HepG2 (cell line): ENCODE data around the gene USP7. TPM values are rescaled to one million over a fixed set of nuclear protein-coding genes. Genes with fewer than 3 reads are reported as not detected.

Source experiments
- ATF4 ChIP-seq, 2 experiments: fragments of 450-650 bp in 1 of 2; sonication (generic) in 1 of 2; formaldehyde crosslinking; IDR thresholded peaks; 2 replicates each; pipeline versions ENCODE4 v1.5.0 to v1.8.0; 2020 to 2022; ENCODE audit warnings: mild to moderate bottlenecking in 1 of 2, missing genetic modification reagents in 1 of 2
- CCDC6 ChIP-seq: sonication (generic); formaldehyde crosslinking; IDR thresholded peaks from 2 replicates; pipeline ENCODE4 v1.8.1; 2022; ENCODE audit warnings: mild to moderate bottlenecking, missing genetic modification reagents, moderate library complexity
- CSRNP2 ChIP-seq: sonication (generic); formaldehyde crosslinking; conservative IDR thresholded peaks from 2 replicates; pipeline ENCODE4 v1.8.0; 2022; ENCODE audit warnings: low read depth, missing genetic modification reagents
- EP300 ChIP-seq, 3 experiments: sonication (generic) in 1 of 3; formaldehyde crosslinking in 1 of 3; IDR thresholded peaks; 2 replicates each; pipeline versions ENCODE4 v1.5.1 to v1.6.1; 2011 to 2020; ENCODE audit warnings: low read depth in 2 of 3, low read length in 2 of 3, borderline replicate concordance in 1 of 3, improper control_type of control experiment in 1 of 3, mild to moderate bottlenecking in 1 of 3, missing genetic modification reagents in 1 of 3, moderate library complexity in 1 of 3
- GLI4 ChIP-seq: sonication (generic); formaldehyde crosslinking; IDR thresholded peaks from 2 replicates; pipeline ENCODE4 v1.5.1; 2020; ENCODE audit warnings: missing genetic modification reagents, mild to moderate bottlenecking, moderate library complexity, borderline replicate concordance
- KAT7 ChIP-seq: IDR thresholded peaks from 2 replicates; pipeline ENCODE4 v1.6.1; 2018; ENCODE audit warnings: borderline replicate concordance, missing compliant biosample characterization
- NBN ChIP-seq: fragments of 450-650 bp; conservative IDR thresholded peaks from 2 replicates; pipeline ENCODE4 v1.6.1; 2017
- PATZ1 ChIP-seq: sonication (generic); formaldehyde crosslinking; IDR thresholded peaks from 2 replicates; pipeline ENCODE4 v1.4.0; 2020; ENCODE audit warnings: missing genetic modification reagents
- PITX1 ChIP-seq: sonication (generic); formaldehyde crosslinking; IDR thresholded peaks from 2 replicates; pipeline ENCODE4 v1.5.1; 2020; ENCODE audit warnings: mild to moderate bottlenecking, missing genetic modification reagents
- POLR2A ChIP-seq, 2 experiments: IDR thresholded peaks; 2 replicates each; pipeline ENCODE4 v1.6.1; 2011; ENCODE audit warnings: low read depth in 2 of 2, low read length in 2 of 2, mild to moderate bottlenecking in 1 of 2, moderate library complexity in 1 of 2; ENCODE audit not compliant: insufficient read depth in 1 of 2
- TBX2 ChIP-seq: sonication (generic); formaldehyde crosslinking; IDR thresholded peaks from 2 replicates; pipeline ENCODE4 v1.5.0; 2020; ENCODE audit warnings: missing genetic modification reagents, mild to moderate bottlenecking, borderline replicate concordance
- U2AF2 ChIP-seq: fragments of 200-400 bp; formaldehyde crosslinking; IDR thresholded peaks from 2 replicates; pipeline ENCODE4 v1.6.1; 2017; ENCODE audit warnings: low read depth, mild to moderate bottlenecking, low read length
- ZFP37 ChIP-seq: sonication (generic); formaldehyde crosslinking; IDR thresholded peaks from 2 replicates; pipeline ENCODE4 v1.4.0; 2020; ENCODE audit warnings: missing genetic modification reagents, borderline replicate concordance
- ZHX2 ChIP-seq, 2 experiments: sonication (generic) in 1 of 2; formaldehyde crosslinking in 1 of 2; IDR thresholded peaks; 2 replicates each; pipeline versions ENCODE4 v1.6.1 to v1.9.0; 2014 to 2022; ENCODE audit warnings: antibody characterized with exemption in 1 of 2, borderline replicate concordance in 1 of 2, inconsistent platforms in 1 of 2, low read depth in 1 of 2, missing genetic modification reagents in 1 of 2
- ZNF136 ChIP-seq: sonication (generic); formaldehyde crosslinking; IDR thresholded peaks from 2 replicates; pipeline ENCODE4 v1.8.1; 2022; ENCODE audit warnings: low read depth, mild to moderate bottlenecking, moderate library complexity, missing genetic modification reagents
- ZNF564 ChIP-seq: sonication (generic); formaldehyde crosslinking; IDR thresholded peaks from 2 replicates; pipeline ENCODE4 v1.8.1; 2023; ENCODE audit warnings: mild to moderate bottlenecking, missing genetic modification reagents
- ZNF773 ChIP-seq: sonication (generic); formaldehyde crosslinking; IDR thresholded peaks from 2 replicates; pipeline ENCODE4 v1.4.0; 2020; ENCODE audit warnings: missing genetic modification reagents, borderline replicate concordance
- polyA plus RNA-seq, 8 experiments: library from polyadenylated mRNA; depleted of rRNA in 3 of 8; stranded (reverse) in 7 of 8; unstranded in 1 of 8; fragments of >200 nt; fragmentation: Illumina TruSeq in 4 of 8; extraction: Trizol in 4 of 8; gene quantifications; 2 replicates each; pipeline versions ENCODE4 v1.2.1 to v1.2.3, GENCODE V29; 2011 to 2016; ENCODE audit warnings: low read depth in 4 of 8, missing spikeins in 1 of 8, mixed read lengths in 1 of 8; ENCODE audit not compliant: insufficient read depth in 1 of 8
- total RNA-seq, 5 experiments: library from RNA; depleted of rRNA; stranded (reverse); fragments of >200 nt; fragmentation: Illumina TruSeq; extraction: Trizol; gene quantifications; 2 replicates each; pipeline ENCODE4 v1.2.3, GENCODE V29; 2016; ENCODE audit warnings: low read depth in 1 of 5

USP7 gene
- total and polyA plus RNA-seq, 2 of the 13 experiments (the other 11 are each of a cell fraction or from before 2014, with no cell fraction given): 52.5 to 173 TPM

- TF ChIP-seq ATF4 (CRISPR knock-in tag; IDR thresholded peaks at IDR 0.05): no peak
- TF ChIP-seq GLI4 (CRISPR knock-in tag): peak; percentile 37; the same call in 1 of the 2 replicates
- TF ChIP-seq NBN: no peak
- peak; percentile 30; the same call in 1 of the 2 replicates for TF ChIP-seq ZNF773 (CRISPR knock-in tag)
- TF ChIP-seq POLR2A (IDR thresholded peaks at IDR 0.05; ENCODE audit: insufficient read depth in 1 of 2, low read depth in 2 of 2, low read length in 2 of 2): no peak; a peak in 2 of 4 replicates
- TF ChIP-seq PITX1: peak; percentile 65; the same call in 1 of the 2 replicates
- TF ChIP-seq U2AF2: no peak
- TF ChIP-seq CCDC6 (CRISPR knock-in tag): 0 out of 2 replicates have a peak, but pooled peaks have one; percentile 2
- TF ChIP-seq ZNF136 (CRISPR knock-in tag): 0 out of 2 replicates have a peak, but pooled peaks have one; percentile 44
- no peak for TF ChIP-seq EP300 (IDR thresholded peaks at IDR 0.05; ENCODE audit: low read depth in 2 of 2, low read length in 2 of 2)
- TF ChIP-seq EP300 (CRISPR knock-in tag; IDR thresholded peaks at IDR 0.05; ENCODE audit: borderline replicate concordance): no peak
- no peak; the same call in 1 of the 2 replicates for TF ChIP-seq TBX2
- TF ChIP-seq ZHX2 (IDR thresholded peaks at IDR 0.05; ENCODE audit: low read depth): no peak
- no peak; the same call in 1 of the 2 replicates for TF ChIP-seq ZHX2 (CRISPR knock-in tag; IDR thresholded peaks at IDR 0.05; ENCODE audit: borderline replicate concordance)
- TF ChIP-seq ZFP37 (CRISPR knock-in tag): no peak; the same call in 1 of the 2 replicates
- 0 out of 2 replicates have a peak, but pooled peaks have one; percentile 50 for TF ChIP-seq CSRNP2 (CRISPR knock-in tag)
- TF ChIP-seq ZNF564 (CRISPR knock-in tag): peak; percentile 38
- 0 out of 2 replicates have a peak, but pooled peaks have one; percentile 32 for TF ChIP-seq KAT7 (CRISPR knock-in tag)
- 0 out of 2 replicates have a peak, but pooled peaks have one; percentile 3 for TF ChIP-seq PATZ1 (CRISPR knock-in tag)
Measured at GRCh38 chr16:8962393-8963009, 1.2 kb downstream of the USP7 start (continued).
